Mesenchymal stem cell (in vitro differentiated cells and primary cell): Measurements from ENCODE around the gene ITGA8.

Experiments used
- DNase-seq: peaks from one replicate; pipeline ENCODE4 v3.0.0-alpha.2; 2013
- H2AFZ ChIP-seq: one replicate; pipeline ENCODE4 v1.6.1; 2013; ENCODE audit warnings: low read depth, mild to moderate bottlenecking, control low read depth, inconsistent platforms, low read length, moderate library complexity
- H2AK5ac ChIP-seq: 2 replicates; pipeline ENCODE4 v1.6.1; 2013; ENCODE audit warnings: low read length, moderate library complexity, mild to moderate bottlenecking, inconsistent platforms; ENCODE audit not compliant: severe bottlenecking
- H2BK120ac ChIP-seq: one replicate; pipeline ENCODE4 v1.6.1; 2013; ENCODE audit warnings: low read depth, mild to moderate bottlenecking, inconsistent platforms, low read length, moderate library complexity
- H2BK12ac ChIP-seq, 2 experiments: one replicate each; pipeline ENCODE4 v1.6.1; 2013; ENCODE audit warnings: inconsistent platforms in 2 of 2, low read length in 2 of 2, mild to moderate bottlenecking in 2 of 2, moderate library complexity in 2 of 2, control low read depth in 1 of 2
- H2BK15ac ChIP-seq: one replicate; pipeline ENCODE4 v1.6.1; 2013; ENCODE audit warnings: mild to moderate bottlenecking, low read depth, inconsistent platforms; ENCODE audit not compliant: poor library complexity, severe bottlenecking
- H2BK5ac ChIP-seq: 2 replicates; pipeline ENCODE4 v1.6.1; 2013; ENCODE audit warnings: low read depth, mild to moderate bottlenecking, low read length, control low read depth, inconsistent platforms; ENCODE audit not compliant: poor library complexity, severe bottlenecking
- H3K14ac ChIP-seq, 2 experiments: one replicate each; pipeline ENCODE4 v1.6.1; 2013; ENCODE audit warnings: inconsistent platforms in 2 of 2, low read length in 2 of 2, control low read depth in 1 of 2, mild to moderate bottlenecking in 1 of 2, moderate library complexity in 1 of 2
- H3K18ac ChIP-seq, 2 experiments: one replicate each; pipeline ENCODE4 v1.6.1; 2013; ENCODE audit warnings: inconsistent platforms in 2 of 2, low read length in 2 of 2, control low read depth in 1 of 2, low read depth in 1 of 2, mild to moderate bottlenecking in 1 of 2
- H3K23ac ChIP-seq, 2 experiments: one replicate each; pipeline ENCODE4 v1.6.1; 2013; ENCODE audit warnings: inconsistent platforms in 2 of 2, low read length in 2 of 2, mild to moderate bottlenecking in 2 of 2, moderate library complexity in 2 of 2, control low read depth in 1 of 2
- H3K27ac ChIP-seq: 2 replicates; pipeline ENCODE4 v1.5.1; 2013; ENCODE audit warnings: mild to moderate bottlenecking, moderate library complexity, low read length, control low read depth, inconsistent platforms; ENCODE audit not compliant: poor library complexity, severe bottlenecking
- H3K27me3 ChIP-seq, 2 experiments: 2 replicates each; pipeline versions ENCODE4 v1.6.1 to v1.7.0; 2013; ENCODE audit warnings: low read length in 2 of 2, mild to moderate bottlenecking in 2 of 2, moderate library complexity in 2 of 2, control low read depth in 1 of 2, inconsistent platforms in 1 of 2; ENCODE audit not compliant: control insufficient read depth in 1 of 2, insufficient read depth in 1 of 2
- H3K36me3 ChIP-seq, 2 experiments: 2 replicates each; pipeline versions ENCODE4 v1.6.1 to v1.7.0; 2013; ENCODE audit warnings: low read length in 2 of 2, control low read depth in 1 of 2, inconsistent platforms in 1 of 2, low read depth in 1 of 2, mild to moderate bottlenecking in 1 of 2; ENCODE audit not compliant: insufficient read depth in 2 of 2, control insufficient read depth in 1 of 2
- H3K4ac ChIP-seq, 2 experiments: one replicate each; pipeline ENCODE4 v1.6.1; 2013; ENCODE audit warnings: inconsistent platforms in 2 of 2, low read length in 2 of 2, mild to moderate bottlenecking in 2 of 2, moderate library complexity in 2 of 2, control low read depth in 1 of 2, low read depth in 1 of 2
- H3K4me1 ChIP-seq: 2 replicates; pipeline ENCODE4 v1.6.1; 2013; ENCODE audit warnings: low read depth, low read length, control low read depth; ENCODE audit not compliant: control insufficient read depth, insufficient read depth
- H3K4me2 ChIP-seq: 2 replicates; pipeline ENCODE4 v1.6.1; 2013; ENCODE audit warnings: low read length, mild to moderate bottlenecking, inconsistent platforms; ENCODE audit not compliant: poor library complexity, severe bottlenecking
- H3K4me3 ChIP-seq, 2 experiments: 2 replicates each; pipeline versions ENCODE4 v1.5.1 to v1.7.0; 2013; ENCODE audit warnings: low read length in 2 of 2, mild to moderate bottlenecking in 2 of 2, control low read depth in 1 of 2, low read depth in 1 of 2; ENCODE audit not compliant: insufficient read depth in 1 of 2
- H3K79me1 ChIP-seq: replicated peaks from 2 replicates; pipeline ENCODE4 v1.6.1; 2013; ENCODE audit warnings: mild to moderate bottlenecking, control low read depth, low read length, inconsistent platforms; ENCODE audit not compliant: poor library complexity, severe bottlenecking
- H3K9ac ChIP-seq: 2 replicates; pipeline ENCODE4 v1.7.0; 2013; ENCODE audit warnings: mild to moderate bottlenecking, low read length, moderate library complexity
- H3K9me3 ChIP-seq: 2 replicates; pipeline ENCODE4 v1.7.0; 2013; ENCODE audit warnings: mild to moderate bottlenecking, low read length; ENCODE audit not compliant: control insufficient read depth
- H4K8ac ChIP-seq: one replicate; pipeline ENCODE4 v1.6.1; 2013; ENCODE audit warnings: inconsistent platforms, mild to moderate bottlenecking, low read length, moderate library complexity
- H4K91ac ChIP-seq: one replicate; pipeline ENCODE4 v1.6.1; 2013; ENCODE audit warnings: mild to moderate bottlenecking, low read length, inconsistent platforms
- WGBS: methylation state at CpG from one replicate; pipeline ENCODE4 v1.1.7; 2013; ENCODE audit warnings: mixed read lengths; 5-methylcytosine and 5-hydroxymethylcytosine counted together

ITGA8 gene

DNA sequence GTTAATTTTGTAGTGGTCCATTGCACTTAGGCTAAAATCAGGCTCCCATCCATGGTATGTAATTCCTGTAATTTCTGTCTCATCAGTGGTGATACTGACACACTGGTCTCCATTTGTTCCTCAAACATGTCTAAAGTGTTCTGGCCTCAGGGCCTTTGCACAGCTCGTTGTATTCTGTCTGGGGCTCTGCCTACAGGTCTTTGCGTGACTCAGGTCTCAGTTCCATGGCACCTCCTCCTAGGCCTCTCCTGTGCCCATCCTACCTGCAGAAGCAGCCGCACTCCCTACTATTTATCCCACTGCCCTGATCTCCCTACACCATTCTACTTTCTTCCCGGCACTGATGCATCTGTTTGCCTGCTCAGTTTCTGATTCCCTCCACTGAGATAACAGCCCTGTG is 173.8 kb downstream of the ITGA8 start:
- H3K4me1 ChIP-seq, result no peaks in the 10 kb centered on the region
- H3K4me3 ChIP-seq, result no peak overlapping the region
- WGBS, result 94% methylated on average over 4 of the region's 4 CpGs
- H3K14ac ChIP-seq, result no peak overlapping the region
- H4K91ac ChIP-seq, result no peak overlapping the region
- H2BK12ac ChIP-seq, result no peak overlapping the region
- no peak overlapping the region for H2BK15ac ChIP-seq
- H3K9ac ChIP-seq, result no peak overlapping the region
- H4K8ac ChIP-seq, result no peak overlapping the region
- peaks cover under 1 to 2% of the 10 kb centered on the region in 2 experiments for H3K27me3 ChIP-seq
- H2AFZ ChIP-seq, result no peak overlapping the region
- DNase-seq, result no peak
- peaks cover 4% of the 10 kb centered on the region for H3K9me3 ChIP-seq
- no peak overlapping the region for H3K27ac ChIP-seq
- no peaks in the 10 kb centered on the region for H3K79me1 ChIP-seq
- H3K4ac ChIP-seq, result no peak overlapping the region
- no peak overlapping the region for H3K23ac ChIP-seq
- H3K36me3 ChIP-seq, result no peaks in the 10 kb centered on the region
- no peak overlapping the region for H3K4me2 ChIP-seq
- H2AK5ac ChIP-seq, result no peak overlapping the region
- no peak overlapping the region for H2BK120ac ChIP-seq
- H3K18ac ChIP-seq, result no peak overlapping the region
- no peak overlapping the region for H2BK5ac ChIP-seq

DNA sequence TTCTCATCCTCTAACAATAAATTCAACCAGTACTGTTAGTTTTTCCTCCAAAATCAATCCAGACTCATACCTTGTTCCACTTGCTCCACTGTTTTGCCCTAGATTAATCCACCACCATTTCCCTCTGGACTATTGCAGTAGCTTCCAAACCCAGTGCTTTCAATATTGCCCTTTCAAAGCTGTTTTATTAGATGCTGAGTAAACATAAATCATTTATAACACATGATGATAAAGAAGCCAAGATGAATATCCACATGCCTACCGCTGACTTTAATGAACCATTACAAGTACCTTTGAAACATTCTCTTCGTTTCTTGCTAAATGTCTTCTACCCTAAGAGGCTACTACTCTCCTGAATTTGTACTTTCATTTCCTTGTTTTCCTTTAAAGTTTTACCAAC is 174.5 kb downstream of the ITGA8 start:
- Histone ChIP-seq H3K14ac (no peak overlapping the region), H4K8ac (no peak overlapping the region), H3K4ac (no peak overlapping the region), H2BK15ac (no peak overlapping the region), H3K79me1 (no peaks in the 10 kb centered on the region), H3K4me3 (no peak overlapping the region), H3K4me1 (no peaks in the 10 kb centered on the region), H4K91ac (no peak overlapping the region), H3K27ac (no peak overlapping the region), H3K27me3 (no peaks in the 10 kb centered on the region), H2AK5ac (no peak overlapping the region), H3K18ac (no peak overlapping the region), H2BK120ac (no peak overlapping the region), H3K9ac (no peak overlapping the region), H2BK12ac (no peak overlapping the region), H3K4me2 (no peak overlapping the region), H3K36me3 (no peaks in the 10 kb centered on the region), H3K23ac (no peak overlapping the region), H2AFZ (no peak overlapping the region), H3K9me3 (peaks cover 4% of the 10 kb centered on the region), H2BK5ac (no peak overlapping the region)
- 100% methylated on average over 2 of the region's 2 CpGs for WGBS
- no peak for DNase-seq

DNA sequence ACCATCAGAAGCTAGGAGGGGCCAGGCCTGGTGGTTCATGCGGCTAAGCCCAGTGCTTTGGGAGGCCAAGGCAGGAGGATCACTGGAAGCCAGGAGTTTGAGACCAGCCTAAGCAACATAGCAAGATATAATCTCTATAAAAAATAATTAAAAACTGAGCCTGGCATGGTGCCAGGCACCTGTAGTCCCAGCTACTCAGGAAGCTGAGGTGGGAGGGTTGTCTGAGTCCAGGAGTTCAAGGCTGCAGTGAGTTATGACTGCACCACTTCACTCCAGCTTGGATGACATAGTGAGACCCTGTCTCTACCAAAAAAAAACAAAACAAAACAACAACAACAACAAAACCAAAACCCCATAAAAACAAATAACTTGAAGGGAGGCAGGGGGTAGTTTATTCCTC is 175.7 kb downstream of the ITGA8 start:
- no peak overlapping the region for H3K18ac ChIP-seq
- H3K9me3 ChIP-seq, result peaks cover 4% of the 10 kb centered on the region
- no peak overlapping the region for H3K14ac ChIP-seq
- no peak overlapping the region for H2AK5ac ChIP-seq
- H3K79me1 ChIP-seq, result no peaks in the 10 kb centered on the region
- H3K4me1 ChIP-seq, result no peaks in the 10 kb centered on the region
- no peak overlapping the region for H3K27ac ChIP-seq
- no peak overlapping the region for H3K9ac ChIP-seq
- H2BK120ac ChIP-seq, result no peak overlapping the region
- no peak overlapping the region for H4K8ac ChIP-seq
- H4K91ac ChIP-seq, result no peak overlapping the region
- H3K4ac ChIP-seq, result no peak overlapping the region
- H2BK15ac ChIP-seq, result no peak overlapping the region
- no peak overlapping the region for H3K23ac ChIP-seq
- DNase-seq, result no peak
- no peaks in the 10 kb centered on the region for H3K36me3 ChIP-seq
- H2BK5ac ChIP-seq, result no peak overlapping the region
- H3K4me2 ChIP-seq, result no peak overlapping the region
- H2BK12ac ChIP-seq, result no peak overlapping the region
- H3K4me3 ChIP-seq, result no peak overlapping the region
- 100% methylated on average over 1 of the region's 1 CpG for WGBS
- H2AFZ ChIP-seq, result no peak overlapping the region
- no peaks in the 10 kb centered on the region for H3K27me3 ChIP-seq

- H2BK5ac ChIP-seq, result no peak overlapping the region
- H3K4me1 ChIP-seq, result no peaks in the 10 kb centered on the region
Measured at GRCh38 chr10:15542817-15543216, 176.9 kb downstream of the ITGA8 start.

More at GRCh38 chr10:15542817-15543216, 176.9 kb downstream of the ITGA8 start:
- H3K9ac ChIP-seq, result no peak overlapping the region
- H3K4me2 ChIP-seq, result no peak overlapping the region
- no peak overlapping the region for H3K4me3 ChIP-seq
- peaks cover 4% of the 10 kb centered on the region for H3K9me3 ChIP-seq
- no peaks in the 10 kb centered on the region for H3K36me3 ChIP-seq
- H4K91ac ChIP-seq, result no peak overlapping the region
- H2BK120ac ChIP-seq, result no peak overlapping the region
- no peak overlapping the region for H2AFZ ChIP-seq
- peaks cover 0 to under 1% of the 10 kb centered on the region in 2 experiments for H3K27me3 ChIP-seq
- no peak overlapping the region for H3K4ac ChIP-seq
- H3K14ac ChIP-seq, result no peak overlapping the region
- no peaks in the 10 kb centered on the region for H3K79me1 ChIP-seq
- no peak overlapping the region for H3K23ac ChIP-seq
- H4K8ac ChIP-seq, result no peak overlapping the region
- no peak overlapping the region for H3K27ac ChIP-seq
- H2BK12ac ChIP-seq, result no peak overlapping the region
- WGBS, result 100% methylated on average over 1 of the region's 3 CpGs
- H2BK15ac ChIP-seq, result no peak overlapping the region
- no peak overlapping the region for H3K18ac ChIP-seq
- H2AK5ac ChIP-seq, result no peak overlapping the region
- DNase-seq, result no peak
